Nephron progenitor cell (in vitro differentiated cells): ENCODE measurements around the gene REL.

Experiments
- DNase-seq: peaks from one replicate; pipeline ENCODE4 v3.0.0; 2021
- H3K27ac Mint-ChIP-seq: 2 replicates; pipeline ENCODE4 v1.8.0; 2021; ENCODE audit warnings: mild to moderate bottlenecking, moderate library complexity, mixed read lengths
- H3K27me3 Mint-ChIP-seq: 2 replicates; pipeline ENCODE4 v1.8.0; 2021; ENCODE audit warnings: mild to moderate bottlenecking, low read depth, mixed read lengths; ENCODE audit not compliant: poor library complexity
- H3K36me3 Mint-ChIP-seq: 2 replicates; pipeline ENCODE4 v1.8.0; 2021; ENCODE audit warnings: low read depth, mixed read lengths
- H3K4me1 Mint-ChIP-seq: 2 replicates; pipeline ENCODE4 v1.8.0; 2021; ENCODE audit warnings: mixed read lengths
- H3K4me3 Mint-ChIP-seq: 2 replicates; pipeline ENCODE4 v1.8.0; 2021; ENCODE audit warnings: mild to moderate bottlenecking, moderate library complexity, mixed read lengths
- H3K9me3 Mint-ChIP-seq: 2 replicates; pipeline ENCODE4 v1.8.0; 2021; ENCODE audit warnings: mild to moderate bottlenecking, moderate library complexity, mixed read lengths
- CTCF ChIP-seq: fragments of 200-600 bp; sonication (generic); IDR thresholded peaks from 2 replicates; pipeline ENCODE4 v1.5.0; 2021; ENCODE audit warnings: antibody characterized with exemption

The REL gene

GRCh38 chr2:60974652-60975051 is 93.3 kb downstream of the REL start:
- peaks cover 3% of the 10 kb centered on the region for H3K27me3 Mint-ChIP-seq

More at GRCh38 chr2:60974652-60975051, 93.3 kb downstream of the REL start:
- Mint-ChIP-seq H3K9me3 (no peaks in the 10 kb centered on the region), H3K4me1 (no peaks in the 10 kb centered on the region), H3K36me3 (no peaks in the 10 kb centered on the region), H3K4me3 (no peak overlapping the region), H3K27ac (no peak overlapping the region)
- TF ChIP-seq CTCF, result no peak
- no peak for DNase-seq
